Karpas-422 (cell line): ENCODE measurements around the gene MEIKIN. TPM values are rescaled to one million over a fixed set of nuclear protein-coding genes. Genes with fewer than 3 reads are reported as not detected.

Experiments used
- DNase-seq: peaks from one replicate; pipeline ENCODE4 v3.0.0-alpha.2; 2015
- H2AFZ ChIP-seq: fragments of 200-600 bp; sonication (generic); 2 replicates; pipeline ENCODE4 v1.6.1; 2014; ENCODE audit warnings: antibody characterized with exemption, low read length, mixed read lengths
- H3K27ac ChIP-seq: fragments of 200-600 bp; sonication (generic); 2 replicates; pipeline ENCODE4 v1.5.1; 2014; ENCODE audit warnings: mild to moderate bottlenecking, low read length, moderate library complexity
- H3K27me3 ChIP-seq: fragments of 200-600 bp; sonication (generic); 2 replicates; pipeline ENCODE4 v1.6.1; 2014; ENCODE audit warnings: low read length, mixed read lengths
- H3K36me3 ChIP-seq: fragments of 200-600 bp; sonication (generic); 2 replicates; pipeline ENCODE4 v1.6.1; 2014; ENCODE audit warnings: low read length, mixed read lengths; ENCODE audit not compliant: insufficient read depth
- H3K4me1 ChIP-seq: fragments of 200-600 bp; sonication (generic); 2 replicates; pipeline ENCODE4 v1.6.1; 2014; ENCODE audit warnings: mild to moderate bottlenecking, low read length, mixed read lengths
- H3K4me2 ChIP-seq: fragments of 200-600 bp; sonication (generic); 2 replicates; pipeline ENCODE4 v1.6.1; 2014; ENCODE audit warnings: low read length, low read depth, mild to moderate bottlenecking; ENCODE audit not compliant: poor library complexity, severe bottlenecking
- H3K4me3 ChIP-seq: fragments of 200-600 bp; sonication (generic); 2 replicates; pipeline ENCODE4 v1.5.1; 2014; ENCODE audit warnings: mild to moderate bottlenecking, antibody characterized with exemption, low read length, mixed read lengths
- H3K79me2 ChIP-seq: fragments of 200-600 bp; sonication (generic); 2 replicates; pipeline ENCODE4 v1.6.1; 2014; ENCODE audit warnings: mild to moderate bottlenecking, low read length, mixed read lengths
- H3K9ac ChIP-seq: fragments of 200-600 bp; sonication (generic); 2 replicates; pipeline ENCODE4 v1.6.0; 2014; ENCODE audit warnings: low read length
- H3K9me2 ChIP-seq: fragments of 200-600 bp; sonication (generic), shearing (Covaris generic); replicated peaks from 2 replicates; pipeline ENCODE4 v1.6.0; 2014; ENCODE audit warnings: mild to moderate bottlenecking, low read length, moderate library complexity; ENCODE audit not compliant: insufficient read depth
- H3K9me3 ChIP-seq: fragments of 300-700, 200-600 bp; sonication (generic); 2 replicates; pipeline ENCODE4 v1.6.1; 2014; ENCODE audit warnings: low read length, mixed read lengths
- H4K20me1 ChIP-seq: fragments of 200-600 bp; sonication (generic); 2 replicates; pipeline ENCODE4 v1.6.1; 2014; ENCODE audit warnings: mild to moderate bottlenecking, antibody characterized with exemption, low read length, low read depth; ENCODE audit not compliant: insufficient read depth
- total RNA-seq: library from RNA; depleted of rRNA; stranded (reverse); fragments of >200 nt; shearing (Covaris generic); gene quantifications from 2 replicates; pipeline ENCODE4 v1.2.3, GENCODE V29; 2014; ENCODE audit warnings: low replicate concordance

MEIKIN gene
- total RNA-seq, 1 experiment from 2014 or later = not detected

DNA sequence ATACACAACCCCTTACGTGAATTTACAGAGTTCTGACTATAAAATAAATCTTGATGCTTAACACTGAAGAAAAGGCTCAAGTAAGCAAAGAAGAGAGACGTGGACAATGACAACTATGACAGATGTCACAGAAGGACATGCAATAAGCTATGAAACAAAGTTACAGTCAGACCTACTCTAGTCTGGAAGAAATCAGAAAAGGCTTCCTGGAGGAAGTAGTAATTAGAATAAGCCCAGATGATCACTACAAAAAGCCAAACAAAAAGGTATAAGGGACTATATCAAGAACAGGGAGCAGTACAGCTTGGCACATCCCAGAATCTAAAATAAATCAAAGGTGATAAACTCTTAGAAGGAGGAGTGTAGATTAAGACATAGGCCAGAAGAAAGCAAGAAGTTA lies 154.9 kb downstream of the MEIKIN start:
- Histone ChIP-seq H3K36me3 (peaks cover 7% of the 10 kb centered on the region; the same call in 1 of the 2 replicates), H3K4me3 (no peak overlapping the region), H3K4me2 (no peak overlapping the region), H3K4me1 (peaks cover 29% of the 10 kb centered on the region), H3K9me2 (no peaks in the 10 kb centered on the region), H4K20me1 (no peaks in the 10 kb centered on the region), H3K9me3 (no peaks in the 10 kb centered on the region), H3K9ac (no peak overlapping the region), H3K79me2 (peaks cover 99% of the 10 kb centered on the region), H3K27me3 (no peaks in the 10 kb centered on the region), H3K27ac (no peak overlapping the region), H2AFZ (no peak overlapping the region)
- DNase-seq = no peak

- H2AFZ ChIP-seq = no peak overlapping the region
- no peak overlapping the region for H3K27ac ChIP-seq
- no peak overlapping the region for H3K9ac ChIP-seq
- DNase-seq = no peak
- no peaks in the 10 kb centered on the region for H3K9me3 ChIP-seq
- no peak overlapping the region for H3K4me3 ChIP-seq
- H3K27me3 ChIP-seq = no peaks in the 10 kb centered on the region
- H3K36me3 ChIP-seq = peaks cover 7% of the 10 kb centered on the region; the same call in 1 of the 2 replicates
- no peaks in the 10 kb centered on the region for H4K20me1 ChIP-seq
- H3K4me2 ChIP-seq = no peak overlapping the region
- H3K9me2 ChIP-seq = no peaks in the 10 kb centered on the region
- peaks cover 21% of the 10 kb centered on the region for H3K4me1 ChIP-seq
- peaks cover 96% of the 10 kb centered on the region for H3K79me2 ChIP-seq
Measured at GRCh38 chr5:131789765-131790164, 155.7 kb downstream of the MEIKIN start.

DNA sequence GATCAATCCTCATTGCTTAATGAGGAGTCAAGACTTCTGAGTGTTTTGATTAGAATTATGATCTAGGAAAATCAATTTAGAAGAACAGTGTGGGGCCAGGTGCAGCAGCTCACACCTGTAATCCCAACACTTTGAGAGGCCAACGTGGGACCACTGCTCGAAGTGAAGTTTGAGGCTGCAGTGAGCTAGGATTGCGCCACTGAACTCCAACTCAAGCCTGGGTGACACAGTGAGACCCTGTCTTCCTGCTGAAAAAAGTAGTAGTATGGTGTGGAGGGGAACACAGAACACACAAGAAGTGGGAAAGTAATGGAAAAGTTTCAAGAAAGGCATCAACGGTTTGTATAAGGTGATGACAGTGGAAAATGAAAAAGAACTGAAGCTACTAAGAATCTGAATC lies 157.7 kb downstream of the MEIKIN start:
- H3K4me3 ChIP-seq = no peak overlapping the region
- no peak overlapping the region for H2AFZ ChIP-seq
- no peaks in the 10 kb centered on the region for H3K9me3 ChIP-seq
- no peak overlapping the region for H3K27ac ChIP-seq
- peaks cover 96% of the 10 kb centered on the region for H3K79me2 ChIP-seq
- H3K27me3 ChIP-seq = no peaks in the 10 kb centered on the region
- H3K4me2 ChIP-seq = no peak overlapping the region
- no peak overlapping the region for H3K9ac ChIP-seq
- H4K20me1 ChIP-seq = no peaks in the 10 kb centered on the region
- peaks cover under 1% of the 10 kb centered on the region; the same call in 1 of the 2 replicates for H3K36me3 ChIP-seq
- DNase-seq = no peak
- peaks cover 5% of the 10 kb centered on the region for H3K4me1 ChIP-seq
- no peaks in the 10 kb centered on the region for H3K9me2 ChIP-seq

DNA sequence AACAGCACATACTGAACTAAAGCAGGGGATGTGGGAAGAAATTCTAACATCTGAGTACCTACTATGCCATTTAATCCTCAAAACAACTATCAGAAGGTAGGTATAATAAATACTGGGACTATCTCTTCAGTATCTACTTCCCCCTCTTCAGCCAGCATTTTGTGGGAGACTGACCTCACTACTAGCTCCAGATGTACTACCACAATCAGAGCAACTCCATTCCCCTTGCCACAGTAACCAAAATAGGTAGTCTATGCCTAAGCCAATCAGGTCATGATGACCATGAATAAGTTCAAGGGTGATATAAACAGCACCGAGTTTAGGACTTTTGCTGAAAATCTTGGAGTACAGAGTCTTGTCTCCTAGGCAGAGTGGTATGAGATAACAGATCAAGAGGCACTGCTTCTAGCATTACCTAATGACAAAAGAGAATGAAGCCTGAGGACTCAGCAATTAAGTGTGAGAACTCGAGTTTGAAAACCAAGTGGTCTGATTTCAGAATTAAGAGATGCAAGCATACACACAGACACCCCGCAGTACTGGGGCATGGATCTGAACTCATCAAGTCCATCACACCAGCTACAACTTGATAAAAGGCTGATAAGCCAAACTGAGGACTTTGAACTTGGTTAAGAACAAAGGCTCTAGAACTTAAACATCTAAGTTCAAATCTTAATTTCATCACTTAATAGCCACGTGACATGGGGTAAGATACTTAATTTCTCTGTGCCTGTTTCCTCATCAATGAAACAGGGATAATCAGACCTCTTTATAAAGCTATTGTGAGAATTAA lies 158.4 kb downstream of the MEIKIN start:
- no peak for DNase-seq
- 0 out of 2 replicates have a peak, but pooled peaks cover 2% of the 10 kb centered on the region for H3K36me3 ChIP-seq
- H3K9me2 ChIP-seq = no peaks in the 10 kb centered on the region
- no peaks in the 10 kb centered on the region for H3K9me3 ChIP-seq
- no peak overlapping the region for H3K4me3 ChIP-seq
- no peak overlapping the region for H2AFZ ChIP-seq
- H3K27ac ChIP-seq = no peak overlapping the region
- H3K27me3 ChIP-seq = no peaks in the 10 kb centered on the region
- H4K20me1 ChIP-seq = no peaks in the 10 kb centered on the region
- no peak overlapping the region for H3K9ac ChIP-seq
- peaks cover 96% of the 10 kb centered on the region for H3K79me2 ChIP-seq
- H3K4me1 ChIP-seq = peaks cover 5% of the 10 kb centered on the region
- H3K4me2 ChIP-seq = no peak overlapping the region

DNA sequence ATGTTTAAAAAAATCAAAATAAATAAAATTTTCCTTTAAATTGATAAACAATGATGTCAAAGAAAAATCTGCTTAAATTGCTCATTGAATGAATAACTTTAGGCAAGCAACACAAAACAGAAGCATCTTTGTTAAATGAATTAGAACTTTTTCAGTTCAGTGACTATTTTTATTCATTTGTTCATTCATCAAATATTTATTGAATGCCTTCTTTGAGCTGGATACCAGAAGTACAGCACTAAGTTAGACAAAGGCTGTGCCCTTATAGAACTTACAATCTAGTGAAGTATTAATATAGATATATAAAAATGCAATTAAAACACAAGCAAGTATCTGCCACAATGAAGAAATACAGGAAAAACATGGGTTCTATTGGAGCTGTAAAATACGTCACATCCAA lies 159.4 kb downstream of the MEIKIN start:
- H3K4me1 ChIP-seq = peaks cover 5% of the 10 kb centered on the region
- H2AFZ ChIP-seq = no peak overlapping the region
- H3K4me3 ChIP-seq = no peak overlapping the region
- H3K9me2 ChIP-seq = no peaks in the 10 kb centered on the region
- H3K79me2 ChIP-seq = peaks cover 96% of the 10 kb centered on the region
- no peak overlapping the region for H3K9ac ChIP-seq
- H3K27ac ChIP-seq = no peak overlapping the region
- H3K4me2 ChIP-seq = no peak overlapping the region
- H4K20me1 ChIP-seq = no peaks in the 10 kb centered on the region
- no peak for DNase-seq
- no peaks in the 10 kb centered on the region for H3K27me3 ChIP-seq
- H3K9me3 ChIP-seq = no peaks in the 10 kb centered on the region
- 0 out of 2 replicates have a peak, but pooled peaks cover 2% of the 10 kb centered on the region for H3K36me3 ChIP-seq

DNA sequence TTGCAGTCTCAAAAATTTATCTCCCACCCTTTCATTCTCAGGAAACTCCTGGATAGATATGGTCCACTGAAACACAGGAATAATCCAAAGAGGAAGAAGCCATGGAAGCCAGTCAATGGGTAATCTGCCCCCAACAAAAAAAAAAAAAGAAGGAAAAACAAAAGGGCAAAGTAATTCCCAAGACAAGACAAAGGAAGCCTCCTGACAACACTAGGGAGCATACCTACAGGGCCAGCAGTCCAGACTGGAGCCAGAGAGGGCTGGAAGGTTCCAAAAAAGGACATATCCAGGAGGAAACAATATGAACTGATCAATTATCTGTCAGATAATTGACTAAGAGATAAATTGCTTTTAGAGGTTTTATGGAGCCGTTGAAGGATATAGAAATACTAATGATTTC lies 161.6 kb downstream of the MEIKIN start:
- Histone ChIP-seq H3K4me3 (no peak overlapping the region), H2AFZ (no peak overlapping the region), H3K79me2 (peaks cover 94% of the 10 kb centered on the region), H3K9me2 (no peaks in the 10 kb centered on the region), H3K9me3 (no peaks in the 10 kb centered on the region), H3K27me3 (no peaks in the 10 kb centered on the region), H3K4me1 (peaks cover 5% of the 10 kb centered on the region), H3K27ac (no peak overlapping the region), H3K9ac (no peak overlapping the region), H3K36me3 (0 out of 2 replicates have a peak, but pooled peaks cover 2% of the 10 kb centered on the region), H3K4me2 (no peak overlapping the region), H4K20me1 (no peaks in the 10 kb centered on the region)
- no peak for DNase-seq

DNA sequence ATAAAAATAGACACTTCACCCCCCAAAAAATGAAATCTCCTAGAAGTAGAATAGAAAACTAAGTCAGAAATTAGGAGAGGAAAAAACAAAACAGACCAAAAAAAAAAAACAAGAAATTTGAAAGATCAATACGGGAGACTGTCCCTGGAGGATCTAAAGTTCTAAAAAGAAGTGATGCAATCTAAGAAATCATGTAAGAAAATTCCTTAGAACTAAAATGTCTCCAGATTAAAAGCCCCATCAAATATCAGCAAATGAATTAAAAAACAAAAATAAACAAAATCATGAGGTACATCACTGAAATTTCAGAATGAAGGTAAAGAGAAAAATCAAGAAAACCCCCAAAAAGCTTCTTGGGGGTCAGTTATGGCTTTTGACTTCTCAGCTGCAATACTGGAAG lies 162.1 kb downstream of the MEIKIN start:
- DNase-seq = no peak

DNA sequence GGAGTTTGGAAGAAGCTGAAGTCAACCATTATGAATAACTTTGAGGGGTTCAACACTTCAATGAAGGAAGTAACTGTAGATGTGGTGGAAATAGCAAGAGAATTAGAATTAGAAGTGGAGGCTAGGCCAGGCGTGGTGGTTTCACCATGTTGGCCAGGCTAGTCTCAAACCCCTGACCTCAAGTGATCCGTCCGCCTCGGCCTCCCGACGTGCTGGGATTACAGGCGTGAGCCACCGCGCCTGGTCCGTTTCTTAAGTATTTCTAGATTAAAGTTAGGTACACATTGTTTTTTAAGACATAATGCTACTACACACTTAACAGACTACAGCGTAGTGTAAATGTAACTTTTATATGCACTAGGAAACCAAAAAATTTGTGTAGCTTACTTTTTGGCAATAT lies 162.7 kb downstream of the MEIKIN start:
- H3K9me2 ChIP-seq = no peaks in the 10 kb centered on the region
- H3K4me1 ChIP-seq = peaks cover 2% of the 10 kb centered on the region
- no peaks in the 10 kb centered on the region for H3K27me3 ChIP-seq
- H3K9me3 ChIP-seq = no peaks in the 10 kb centered on the region
- no peak overlapping the region for H2AFZ ChIP-seq
- no peaks in the 10 kb centered on the region for H4K20me1 ChIP-seq
- no peak overlapping the region for H3K9ac ChIP-seq
- H3K36me3 ChIP-seq = 0 out of 2 replicates have a peak, but pooled peaks cover 2% of the 10 kb centered on the region
- peaks cover 88% of the 10 kb centered on the region for H3K79me2 ChIP-seq
- no peak overlapping the region for H3K4me3 ChIP-seq
- H3K4me2 ChIP-seq = no peak overlapping the region
- H3K27ac ChIP-seq = no peak overlapping the region
- no peak for DNase-seq

More for the DNA sequence above, 162.1 kb downstream of the MEIKIN start:
- peaks cover 5% of the 10 kb centered on the region for H3K4me1 ChIP-seq
- no peak overlapping the region for H3K4me2 ChIP-seq
- H2AFZ ChIP-seq = no peak overlapping the region
- H3K9me3 ChIP-seq = no peaks in the 10 kb centered on the region
- H3K9ac ChIP-seq = no peak overlapping the region
- 0 out of 2 replicates have a peak, but pooled peaks cover 2% of the 10 kb centered on the region for H3K36me3 ChIP-seq
- H3K4me3 ChIP-seq = no peak overlapping the region
- H3K27ac ChIP-seq = no peak overlapping the region
- no peaks in the 10 kb centered on the region for H3K27me3 ChIP-seq
- no peaks in the 10 kb centered on the region for H3K9me2 ChIP-seq
- H4K20me1 ChIP-seq = no peaks in the 10 kb centered on the region
- peaks cover 88% of the 10 kb centered on the region for H3K79me2 ChIP-seq
